Endodermal cell (in vitro differentiated cells): ENCODE measurements around the gene ST7. TPM values are rescaled to one million over a fixed set of nuclear protein-coding genes. Genes with fewer than 3 reads are reported as not detected.

ENCODE experiments used
- DNase-seq: peaks from one replicate; pipeline ENCODE4 v3.0.0-alpha.2; 2017
- H3K27ac ChIP-seq: 2 replicates; pipeline ENCODE4 v1.5.1; 2013; ENCODE audit warnings: mild to moderate bottlenecking, low read depth, low read length, moderate library complexity
- H3K27me3 ChIP-seq: 2 replicates; pipeline ENCODE4 v1.6.1; 2013; ENCODE audit warnings: mild to moderate bottlenecking, low read length, moderate library complexity; ENCODE audit not compliant: insufficient read depth, control insufficient read depth, poor library complexity, severe bottlenecking
- H3K36me3 ChIP-seq: 2 replicates; pipeline ENCODE4 v1.7.0; 2013; ENCODE audit warnings: mild to moderate bottlenecking, low read length, moderate library complexity; ENCODE audit not compliant: control insufficient read depth, insufficient read depth
- H3K4me1 ChIP-seq: one replicate; pipeline ENCODE4 v1.7.0; 2013; ENCODE audit warnings: low read length; ENCODE audit not compliant: control insufficient read depth, insufficient read depth
- H3K4me3 ChIP-seq: 2 replicates; pipeline ENCODE4 v1.5.1; 2013; ENCODE audit warnings: mild to moderate bottlenecking, low read length, moderate library complexity
- H3K9ac ChIP-seq: 2 replicates; pipeline ENCODE4 v1.6.1; 2013; ENCODE audit warnings: mild to moderate bottlenecking, low read length, moderate library complexity; ENCODE audit not compliant: poor library complexity, severe bottlenecking; ENCODE audit errors: extremely low read depth
- H3K9me3 ChIP-seq: 2 replicates; pipeline ENCODE4 v1.6.1; 2013; ENCODE audit warnings: mild to moderate bottlenecking, low read length, moderate library complexity; ENCODE audit not compliant: control insufficient read depth
- H3K27ac Mint-ChIP-seq: 2 replicates; pipeline ENCODE4 v1.8.0; 2020; ENCODE audit warnings: mixed read lengths
- H3K27me3 Mint-ChIP-seq: 2 replicates; pipeline ENCODE4 v1.8.0; 2021; ENCODE audit warnings: mild to moderate bottlenecking, mixed read lengths; ENCODE audit not compliant: insufficient read depth
- H3K36me3 Mint-ChIP-seq: 2 replicates; pipeline ENCODE4 v1.8.0; 2020; ENCODE audit warnings: low read depth, mixed read lengths
- H3K4me1 Mint-ChIP-seq: 2 replicates; pipeline ENCODE4 v1.8.0; 2020; ENCODE audit warnings: mixed read lengths
- H3K4me3 Mint-ChIP-seq: 2 replicates; pipeline ENCODE4 v1.8.0; 2020; ENCODE audit warnings: mild to moderate bottlenecking, moderate library complexity, mixed read lengths
- H3K9me3 Mint-ChIP-seq: 2 replicates; pipeline ENCODE4 v1.8.0; 2020; ENCODE audit warnings: mild to moderate bottlenecking, mixed read lengths
- CTCF ChIP-seq: fragments of 200-600 bp; sonication (generic); conservative IDR thresholded peaks from 2 replicates; pipeline ENCODE4 v1.5.0; 2021; ENCODE audit warnings: antibody characterized with exemption, mild to moderate bottlenecking
- WGBS, 2 experiments: methylation state at CpG; one replicate each; pipeline versions ENCODE4 v1.1.5 to v1.1.7; 2013; ENCODE audit warnings: missing lambda C conversion rate in 2 of 2, mixed read lengths in 1 of 2; ENCODE audit not compliant: insufficient coverage in 1 of 2, insufficient read length in 1 of 2; 5-methylcytosine and 5-hydroxymethylcytosine counted together
- total RNA-seq, 2 donors: library from RNA; stranded (reverse); fragmentation: NEBNext Ultra II Directional in 1 of 2; extraction: Animal tissue kit (Norgen Biotek cat#: 25700) in 1 of 2; gene quantifications; 2 replicates in 1 of 2; 3 replicates in 1 of 2; pipeline ENCODE4 v1.2.1, GENCODE V29; 2021

The ST7 gene
- total RNA-seq, 2 donors from 2014 or later = 6.4 to 8.9 TPM

- Mint-ChIP-seq H3K36me3 (no peaks in the 10 kb centered on the region), H3K4me3 (no peak overlapping the region), H3K4me1 (peaks cover 6% of the 10 kb centered on the region), H3K27ac (no peak overlapping the region), H3K9me3 (no peaks in the 10 kb centered on the region), H3K27me3 (no peaks in the 10 kb centered on the region)
- H3K36me3 ChIP-seq = no peaks in the 10 kb centered on the region
- no peaks in the 10 kb centered on the region for H3K9me3 ChIP-seq
- no peak for TF ChIP-seq CTCF
- H3K9ac ChIP-seq = no peak overlapping the region
- H3K4me3 ChIP-seq = no peak overlapping the region
- no peak for DNase-seq
- H3K27ac ChIP-seq = no peak overlapping the region
- peaks cover 12% of the 10 kb centered on the region for H3K4me1 ChIP-seq
- no peaks in the 10 kb centered on the region for H3K27me3 ChIP-seq
- 92% methylated on average over 1 of the region's 1 CpG; no CpG with 5 or more reads in 1 of the 2 experiments for WGBS, 2 experiments
Observed at GRCh38 chr7:117155694-117156093, 202.4 kb downstream of the ST7 start.

- H3K36me3 Mint-ChIP-seq = no peaks in the 10 kb centered on the region
- TF ChIP-seq CTCF = peak; percentile 35
- no peak overlapping the region for H3K27ac Mint-ChIP-seq
- Histone ChIP-seq H3K4me1 (peaks cover 12% of the 10 kb centered on the region), H3K9me3 (no peaks in the 10 kb centered on the region), H3K9ac (no peak overlapping the region), H3K36me3 (no peaks in the 10 kb centered on the region), H3K27me3 (no peaks in the 10 kb centered on the region), H3K4me3 (no peak overlapping the region), H3K27ac (no peak overlapping the region)
- no peak for DNase-seq
- no peaks in the 10 kb centered on the region for H3K9me3 Mint-ChIP-seq
- no peak overlapping the region for H3K4me3 Mint-ChIP-seq
- 80 to 83% methylated on average over 2 to 5 of the region's 5 CpGs for WGBS, 2 experiments
- no peaks in the 10 kb centered on the region for H3K4me1 Mint-ChIP-seq
- H3K27me3 Mint-ChIP-seq = no peaks in the 10 kb centered on the region
Observed at GRCh38 chr7:117157241-117158209, 204.2 kb downstream of the ST7 start.

GRCh38 chr7:117158941-117159697 lies 205.8 kb downstream of the ST7 start:
- peaks cover 7% of the 10 kb centered on the region for H3K4me1 ChIP-seq
- no peaks in the 10 kb centered on the region for H3K27me3 Mint-ChIP-seq
- H3K4me3 ChIP-seq = no peak overlapping the region
- TF ChIP-seq CTCF = no peak
- no peaks in the 10 kb centered on the region for H3K9me3 Mint-ChIP-seq
- H3K36me3 ChIP-seq = no peaks in the 10 kb centered on the region
- H3K27ac Mint-ChIP-seq = no peak overlapping the region
- H3K27ac ChIP-seq = no peak overlapping the region
- no peak overlapping the region for H3K9ac ChIP-seq
- H3K4me3 Mint-ChIP-seq = no peak overlapping the region
- no peaks in the 10 kb centered on the region for H3K27me3 ChIP-seq
- no peaks in the 10 kb centered on the region for H3K4me1 Mint-ChIP-seq
- H3K36me3 Mint-ChIP-seq = no peaks in the 10 kb centered on the region
- DNase-seq = no peak
- no peaks in the 10 kb centered on the region for H3K9me3 ChIP-seq
- 93 to 98% methylated on average over 3 of the region's 4 CpGs for WGBS, 2 experiments
